GM23338 (cell line): ENCODE data around the gene COL1A2.

ENCODE experiments used
- EZH2 ChIP-seq: fragments of 200-600 bp; sonication (generic); IDR thresholded peaks from one replicate; pipeline ENCODE4 v1.8.0; 2017; ENCODE audit warnings: antibody characterized with exemption, mild to moderate bottlenecking, low read depth; ENCODE audit not compliant: unreplicated experiment
- TF ChIP-seq, protein P1 (sequence below), 2 experiments: fragments of 200-600 bp in 1 of 2; sonication (generic) in 1 of 2; conservative IDR thresholded peaks; 2 replicates each; pipeline versions ENCODE4 v1.5.1 to v1.6.1; 2016 to 2017; ENCODE audit warnings: antibody characterized with exemption in 2 of 2, low read depth in 2 of 2, mild to moderate bottlenecking in 2 of 2, moderate library complexity in 1 of 2

DNA sequence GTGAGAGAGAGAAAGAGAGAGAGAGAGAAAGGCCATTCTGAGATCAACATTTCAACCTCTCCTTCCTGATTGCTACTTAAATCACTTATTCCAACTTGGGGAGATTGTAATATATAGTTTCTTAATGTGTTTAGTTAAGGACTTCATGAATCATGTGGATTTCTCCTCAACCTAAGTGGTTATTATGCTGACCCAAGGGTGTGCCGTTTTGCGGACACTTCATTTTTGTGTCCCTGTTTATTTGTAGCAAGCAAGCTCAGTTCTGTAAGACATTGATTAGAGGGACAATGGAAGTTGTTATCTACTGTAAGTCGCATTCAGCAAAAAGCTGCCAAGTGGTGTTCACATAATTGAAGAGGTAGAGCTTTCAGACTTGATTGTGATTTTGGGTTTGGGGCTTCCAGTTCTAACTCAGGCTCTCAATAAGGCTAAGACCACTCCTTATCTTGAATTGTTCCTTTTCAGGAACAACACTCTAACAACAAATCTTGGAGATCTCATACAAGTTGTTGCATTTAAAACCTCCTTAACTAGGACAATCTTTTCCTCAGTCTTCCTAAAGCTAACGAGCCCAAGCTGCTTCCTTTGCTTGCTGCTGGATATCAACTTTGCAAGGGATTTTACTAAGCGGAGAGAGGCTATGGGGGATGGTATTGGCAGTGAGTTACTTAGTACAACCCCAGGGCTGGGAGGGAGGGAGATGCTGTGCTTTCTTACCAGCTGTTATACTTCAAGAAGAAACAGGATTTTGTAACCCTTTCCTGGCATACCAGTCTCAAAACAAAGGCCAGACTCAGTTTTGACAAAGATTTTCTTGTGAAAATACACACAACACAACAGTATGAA is 19.8 kb upstream of the COL1A2 start:
- TF ChIP-seq, protein P1, sequence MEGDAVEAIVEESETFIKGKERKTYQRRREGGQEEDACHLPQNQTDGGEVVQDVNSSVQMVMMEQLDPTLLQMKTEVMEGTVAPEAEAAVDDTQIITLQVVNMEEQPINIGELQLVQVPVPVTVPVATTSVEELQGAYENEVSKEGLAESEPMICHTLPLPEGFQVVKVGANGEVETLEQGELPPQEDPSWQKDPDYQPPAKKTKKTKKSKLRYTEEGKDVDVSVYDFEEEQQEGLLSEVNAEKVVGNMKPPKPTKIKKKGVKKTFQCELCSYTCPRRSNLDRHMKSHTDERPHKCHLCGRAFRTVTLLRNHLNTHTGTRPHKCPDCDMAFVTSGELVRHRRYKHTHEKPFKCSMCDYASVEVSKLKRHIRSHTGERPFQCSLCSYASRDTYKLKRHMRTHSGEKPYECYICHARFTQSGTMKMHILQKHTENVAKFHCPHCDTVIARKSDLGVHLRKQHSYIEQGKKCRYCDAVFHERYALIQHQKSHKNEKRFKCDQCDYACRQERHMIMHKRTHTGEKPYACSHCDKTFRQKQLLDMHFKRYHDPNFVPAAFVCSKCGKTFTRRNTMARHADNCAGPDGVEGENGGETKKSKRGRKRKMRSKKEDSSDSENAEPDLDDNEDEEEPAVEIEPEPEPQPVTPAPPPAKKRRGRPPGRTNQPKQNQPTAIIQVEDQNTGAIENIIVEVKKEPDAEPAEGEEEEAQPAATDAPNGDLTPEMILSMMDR (conservative IDR thresholded peaks at IDR 0.05; ENCODE audit: low read depth in 2 of 2) = no peak
- TF ChIP-seq EZH2 = no peak
